Smooth muscle cell (in vitro differentiated cells): ENCODE data around the gene ECD. TPM values are rescaled to one million over a fixed set of nuclear protein-coding genes. Genes with fewer than 3 reads are reported as not detected.

Source experiments
- DNase-seq: peaks from one replicate; lab custom pipeline; 2025; ENCODE audit not compliant: unreplicated experiment; lab: John Stamatoyannopoulos, UW
- H2AFZ ChIP-seq: fragments of 200-600 bp; sonication (generic); 2 replicates; pipeline ENCODE4 v1.6.0; 2016; ENCODE audit warnings: antibody characterized with exemption, low read depth, mild to moderate bottlenecking
- H3F3A ChIP-seq: fragments of 200-600 bp; sonication (generic); 2 replicates; pipeline ENCODE4 v1.6.0; 2017; ENCODE audit warnings: antibody characterized with exemption, low read depth
- H3K27ac ChIP-seq: fragments of 200-600 bp; sonication (generic); 2 replicates; pipeline ENCODE4 v1.5.1; 2016; ENCODE audit warnings: low read depth, mild to moderate bottlenecking
- H3K27me3 ChIP-seq: fragments of 200-600 bp; sonication (generic); 2 replicates; pipeline ENCODE4 v1.6.1; 2016; ENCODE audit warnings: low read depth, mild to moderate bottlenecking
- H3K36me3 ChIP-seq: fragments of 200-600 bp; sonication (generic); 2 replicates; pipeline ENCODE4 v1.5.1; 2016; ENCODE audit warnings: low read depth
- H3K4me1 ChIP-seq: fragments of 200-600 bp; sonication (generic); 2 replicates; pipeline ENCODE4 v1.5.1; 2016; ENCODE audit warnings: low read depth
- H3K4me2 ChIP-seq: fragments of 200-600 bp; sonication (generic); 2 replicates; pipeline ENCODE4 v1.6.0; 2016; ENCODE audit warnings: mild to moderate bottlenecking
- H3K4me3 ChIP-seq: fragments of 200-600 bp; sonication (generic); 2 replicates; pipeline ENCODE4 v1.5.1; 2016; ENCODE audit warnings: mild to moderate bottlenecking
- H3K79me2 ChIP-seq: fragments of 200-600 bp; sonication (generic); 2 replicates; pipeline ENCODE4 v1.6.0; 2016; ENCODE audit warnings: low read depth, mild to moderate bottlenecking
- H3K9ac ChIP-seq: fragments of 200-600 bp; sonication (generic); 2 replicates; pipeline ENCODE4 v1.6.0; 2016; ENCODE audit warnings: low read depth
- H3K9me3 ChIP-seq: fragments of 200-600 bp; sonication (generic); replicated peaks from 2 replicates; pipeline ENCODE4 v1.5.1; 2016; ENCODE audit warnings: low read depth
- H4K20me1 ChIP-seq: fragments of 200-600 bp; sonication (generic); 2 replicates; pipeline ENCODE4 v1.6.0; 2016; ENCODE audit warnings: low read depth
- WGBS: methylation state at CpG from one replicate; pipeline ENCODE4 v1.1.7; 2016; ENCODE audit warnings: low lambda C conversion rate; 5-methylcytosine and 5-hydroxymethylcytosine counted together
- polyA plus RNA-seq: library from polyadenylated mRNA; unstranded; fragments of >200 nt; fragmentation: Nextera tagmentation; extraction: Ambion mirVana; gene quantifications from 2 replicates; pipeline ENCODE4 v1.2.1, GENCODE V29; 2016
- total RNA-seq: library from RNA; depleted of rRNA; stranded (reverse); fragments of >200 nt; gene quantifications from 2 replicates; pipeline ENCODE4 v1.2.3, GENCODE V29; 2014
- TF ChIP-seq, protein P1 (sequence below): fragments of 200-600 bp; sonication (generic); IDR thresholded peaks from 2 replicates; pipeline ENCODE4 v1.5.1; 2017; ENCODE audit warnings: borderline replicate concordance, mild to moderate bottlenecking, antibody characterized with exemption; ENCODE audit not compliant: insufficient read depth, poor library complexity, severe bottlenecking

Gene ECD
- total and polyA plus RNA-seq, 2 experiments from 2014 or later: 28.1 to 34.0 TPM

DNA sequence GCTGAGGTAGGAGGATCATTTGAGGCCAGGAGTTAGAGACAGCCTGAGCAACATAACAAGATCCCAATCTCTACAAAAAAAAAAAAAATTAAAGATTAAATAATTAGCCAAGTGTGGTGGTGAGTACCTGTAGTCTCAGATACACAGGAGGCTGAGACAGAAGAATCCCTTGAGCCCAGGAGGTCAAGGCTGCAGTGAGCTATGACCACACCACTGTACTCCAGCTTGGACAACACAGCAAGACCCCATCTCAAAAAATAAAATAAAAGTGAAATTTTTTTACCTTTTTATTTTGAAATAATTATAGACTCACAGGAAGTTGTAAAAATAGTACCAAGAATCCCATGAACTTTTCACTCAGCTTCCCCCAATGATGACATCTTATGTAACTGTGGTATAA, 5.1 kb upstream of the ECD start:
- Histone ChIP-seq H4K20me1 (no peaks in the 10 kb centered on the region), H3K4me1 (no peaks in the 10 kb centered on the region), H3K79me2 (peaks cover 14% of the 10 kb centered on the region), H3F3A (no peaks in the 10 kb centered on the region), H3K27ac (no peak overlapping the region), H3K4me2 (no peak overlapping the region), H3K9me3 (no peaks in the 10 kb centered on the region), H3K4me3 (no peak overlapping the region), H3K27me3 (no peaks in the 10 kb centered on the region), H2AFZ (no peak overlapping the region), H3K36me3 (no peaks in the 10 kb centered on the region), H3K9ac (no peak overlapping the region)
- DNase-seq: no peak
- TF ChIP-seq, protein P1, sequence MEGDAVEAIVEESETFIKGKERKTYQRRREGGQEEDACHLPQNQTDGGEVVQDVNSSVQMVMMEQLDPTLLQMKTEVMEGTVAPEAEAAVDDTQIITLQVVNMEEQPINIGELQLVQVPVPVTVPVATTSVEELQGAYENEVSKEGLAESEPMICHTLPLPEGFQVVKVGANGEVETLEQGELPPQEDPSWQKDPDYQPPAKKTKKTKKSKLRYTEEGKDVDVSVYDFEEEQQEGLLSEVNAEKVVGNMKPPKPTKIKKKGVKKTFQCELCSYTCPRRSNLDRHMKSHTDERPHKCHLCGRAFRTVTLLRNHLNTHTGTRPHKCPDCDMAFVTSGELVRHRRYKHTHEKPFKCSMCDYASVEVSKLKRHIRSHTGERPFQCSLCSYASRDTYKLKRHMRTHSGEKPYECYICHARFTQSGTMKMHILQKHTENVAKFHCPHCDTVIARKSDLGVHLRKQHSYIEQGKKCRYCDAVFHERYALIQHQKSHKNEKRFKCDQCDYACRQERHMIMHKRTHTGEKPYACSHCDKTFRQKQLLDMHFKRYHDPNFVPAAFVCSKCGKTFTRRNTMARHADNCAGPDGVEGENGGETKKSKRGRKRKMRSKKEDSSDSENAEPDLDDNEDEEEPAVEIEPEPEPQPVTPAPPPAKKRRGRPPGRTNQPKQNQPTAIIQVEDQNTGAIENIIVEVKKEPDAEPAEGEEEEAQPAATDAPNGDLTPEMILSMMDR: no peak

DNA sequence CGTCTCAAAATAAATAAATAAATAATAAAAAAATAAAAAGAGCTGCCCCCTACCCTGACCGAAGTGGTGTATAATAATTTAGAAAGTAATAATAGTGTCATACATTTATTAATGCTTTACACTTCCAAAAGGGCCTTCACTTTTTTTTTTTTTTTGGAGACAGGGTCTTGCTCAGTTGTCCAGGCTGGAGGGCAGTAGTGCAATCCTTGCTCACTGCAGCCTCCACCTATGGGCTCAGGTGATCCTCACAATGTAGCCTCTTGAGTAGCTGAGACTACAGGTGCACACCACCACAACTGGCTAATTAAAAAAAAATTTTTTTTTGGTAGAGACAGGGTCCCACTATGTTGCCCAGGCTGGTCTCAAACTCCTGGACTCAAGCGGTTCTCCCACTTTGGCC, 1.5 kb upstream of the ECD start:
- Histone ChIP-seq H4K20me1 (peaks cover 9% of the 10 kb centered on the region), H3K9ac (no peak overlapping the region), H3K27ac (no peak overlapping the region), H3F3A (peaks cover 3% of the 10 kb centered on the region), H3K79me2 (peaks cover 46% of the 10 kb centered on the region), H3K4me1 (no peaks in the 10 kb centered on the region), H3K9me3 (no peaks in the 10 kb centered on the region), H3K36me3 (no peaks in the 10 kb centered on the region), H3K4me3 (peak overlapping the region; percentile 69), H2AFZ (no peak overlapping the region), H3K27me3 (no peaks in the 10 kb centered on the region), H3K4me2 (no peak overlapping the region)
- WGBS: 96% methylated on average over 3 of the region's 3 CpGs
- TF ChIP-seq, protein P1: no peak
- DNase-seq: no peak

DNA sequence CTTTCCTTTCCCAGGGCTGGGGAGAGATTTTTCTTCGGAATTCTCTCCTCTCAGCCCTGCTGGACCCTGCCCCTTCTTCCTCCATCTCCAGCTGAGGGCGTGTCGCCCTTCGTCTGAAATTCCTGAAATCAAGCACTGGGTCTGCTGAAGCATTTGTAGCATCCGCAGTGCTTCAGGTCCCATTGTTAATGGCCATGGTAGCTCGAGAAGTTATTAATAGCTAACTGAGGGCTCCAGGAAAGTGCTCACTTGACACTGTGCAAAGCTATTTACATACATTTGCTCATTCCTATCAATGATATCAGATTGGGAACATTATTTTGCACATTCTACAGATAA, 626 bp upstream of the ECD start:
- TF ChIP-seq, protein P1: no peak
- 0% methylated on average over 6 of the region's 6 CpGs for WGBS
- peak overlapping the region; percentile 99 for H3K9ac ChIP-seq
- H3F3A ChIP-seq: peaks cover 3% of the 10 kb centered on the region
- H3K36me3 ChIP-seq: no peaks in the 10 kb centered on the region
- peak overlapping the region; percentile 69 for H3K4me3 ChIP-seq
- H3K79me2 ChIP-seq: peaks cover 55% of the 10 kb centered on the region
- peak overlapping the region; percentile 77 for H2AFZ ChIP-seq
- no peak for DNase-seq
- H4K20me1 ChIP-seq: peaks cover 15% of the 10 kb centered on the region
- no peaks in the 10 kb centered on the region for H3K9me3 ChIP-seq
- H3K4me2 ChIP-seq: peak overlapping the region; percentile 87
- no peaks in the 10 kb centered on the region for H3K4me1 ChIP-seq
- H3K27me3 ChIP-seq: no peaks in the 10 kb centered on the region
- H3K27ac ChIP-seq: peak overlapping the region; percentile 99

DNA sequence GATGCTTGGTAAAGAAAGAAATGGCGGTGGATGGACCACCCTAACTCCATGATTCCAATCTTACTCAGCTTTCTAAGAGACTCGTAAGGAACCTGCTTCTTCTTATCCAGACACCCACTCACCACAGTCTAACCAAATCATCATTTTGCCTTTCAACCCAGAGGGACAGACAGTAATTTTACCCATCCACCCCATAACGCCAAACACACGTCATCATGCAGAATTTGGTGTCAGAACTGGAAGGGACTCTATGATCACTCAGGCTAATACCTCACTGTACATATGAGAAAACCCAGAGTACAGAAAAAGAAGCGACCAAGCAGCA, 388 bp downstream of the ECD start:
- H3K9ac ChIP-seq: peak overlapping the region; percentile 99

More for the DNA sequence above, 388 bp downstream of the ECD start:
- Histone ChIP-seq H3K79me2 (peaks cover 65% of the 10 kb centered on the region), H3K4me3 (peak overlapping the region; percentile 69), H3K4me2 (peak overlapping the region; percentile 87), H3K27ac (peak overlapping the region; percentile 99), H4K20me1 (peaks cover 23% of the 10 kb centered on the region), H3K36me3 (peaks cover under 1% of the 10 kb centered on the region), H3F3A (peaks cover 3% of the 10 kb centered on the region), H2AFZ (peak overlapping the region; percentile 77), H3K27me3 (no peaks in the 10 kb centered on the region), H3K9me3 (no peaks in the 10 kb centered on the region), H3K4me1 (no peaks in the 10 kb centered on the region)
- TF ChIP-seq, protein P1: no peak
- WGBS: 5% methylated on average over 5 of the region's 5 CpGs
- no peak for DNase-seq
